ENCODE data around the gene EXOC6. TPM values are rescaled to one million over a fixed set of nuclear protein-coding genes. Genes with fewer than 3 reads are reported as not detected.

Gene EXOC6
- total and polyA plus RNA-seq, 8 donors, result 1.7 to 21.3 (median 4.6) TPM

- no peaks in the 10 kb centered on the region for H3K9me3 ChIP-seq
- no peaks in the 10 kb centered on the region for H3K27me3 ChIP-seq
- no peak overlapping the region for H3K4me3 ChIP-seq
- H3K36me3 ChIP-seq, result no peaks in the 10 kb centered on the region
- H3K4me1 ChIP-seq, result peaks cover 0 to 15% (median 11%) of the 10 kb centered on the region in 4 donors
- DNase-seq, result no peak
- intact Hi-C loops (cut with DNase I; ENCODE audit: low total_unique reads), result no loop called here
- H3K27ac ChIP-seq, result no peak overlapping the region
- no peak for TF ChIP-seq EP300 (IDR thresholded peaks at IDR 0.05)
- TF ChIP-seq CTCF (IDR thresholded peaks at IDR 0.05), result no peak
- no peak for TF ChIP-seq POLR2A (IDR thresholded peaks at IDR 0.05)
- no peak for TF ChIP-seq POLR2AphosphoS5 (IDR thresholded peaks at IDR 0.05)
- 68 to 82% (median 80%) methylated on average over 5 of the region's 5 CpGs for WGBS, 5 donors
These were observed 22.3 kb upstream of the EXOC6 start for GRCh38 chr10:92826061-92826460.

DNA sequence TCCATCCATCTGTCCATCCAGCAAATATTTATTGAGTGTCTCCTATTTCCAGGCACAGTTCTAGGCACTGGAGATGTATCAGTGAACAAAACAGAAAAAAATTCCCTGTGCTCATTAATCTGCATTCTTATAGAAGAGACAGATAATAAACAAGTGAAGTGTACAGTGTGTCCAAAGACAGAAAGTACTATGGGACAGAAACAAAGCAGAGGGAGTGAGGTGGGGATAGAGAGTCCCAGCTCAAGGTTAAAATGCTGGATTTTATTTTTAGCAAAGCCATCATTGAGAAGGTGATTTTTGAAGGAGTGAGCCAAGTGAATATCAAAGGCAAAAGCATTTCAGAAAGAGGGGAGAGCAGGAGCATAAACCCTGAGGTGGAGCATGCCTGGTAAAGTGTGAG, 21.8 kb upstream of the EXOC6 start:
- TF ChIP-seq POLR2A (IDR thresholded peaks at IDR 0.05) (no peak), CTCF (IDR thresholded peaks at IDR 0.05) (no peak)
- Histone ChIP-seq H3K27me3 (no peaks in the 10 kb centered on the region), H3K4me1 (peaks cover 0 to 15% (median 10%) of the 10 kb centered on the region in 4 donors), H3K9me3 (no peaks in the 10 kb centered on the region), H3K4me3 (no peak overlapping the region), H3K27ac (no peak overlapping the region), H3K36me3 (no peaks in the 10 kb centered on the region)
- intact Hi-C loops (cut with DNase I; ENCODE audit: low total_unique reads), result no loop called here
- no peak for DNase-seq

GRCh38 chr10:92829042-92829785, 19.1 kb upstream of the EXOC6 start:
- Histone ChIP-seq H3K4me1 (peaks cover 0 to 4% (median 0%) of the 10 kb centered on the region in 4 donors), H3K27ac (no peak overlapping the region), H3K4me3 (no peak overlapping the region), H3K27me3 (no peaks in the 10 kb centered on the region), H3K36me3 (no peaks in the 10 kb centered on the region), H3K9me3 (no peaks in the 10 kb centered on the region)
- TF ChIP-seq POLR2A (IDR thresholded peaks at IDR 0.05), result no peak
- no peak for TF ChIP-seq POLR2AphosphoS5 (IDR thresholded peaks at IDR 0.05)
- TF ChIP-seq CTCF (IDR thresholded peaks at IDR 0.05), result no peak
- no peak for TF ChIP-seq EP300 (IDR thresholded peaks at IDR 0.05)
- intact Hi-C loops (cut with DNase I; ENCODE audit: low total_unique reads), result no loop called here
- 84 to 89% (median 88%) methylated on average over 10 of the region's 10 CpGs for WGBS, 5 donors
- DNase-seq, result no peak

- Histone ChIP-seq H3K27ac (peak overlapping the region in 1 of 5 donors; percentile 34), H3K4me3 (no peak overlapping the region), H3K4me1 (peaks cover 0 to 4% (median 0%) of the 10 kb centered on the region in 4 donors), H3K36me3 (no peaks in the 10 kb centered on the region), H3K27me3 (no peaks in the 10 kb centered on the region), H3K9me3 (no peaks in the 10 kb centered on the region)
- intact Hi-C loops (cut with DNase I; ENCODE audit: low total_unique reads), result loop anchor here (10.0 kb wide), 1 partner anchor 55 kb away; no protein-coding TSS in a partner anchor
- TF ChIP-seq EP300 (IDR thresholded peaks at IDR 0.05) (no peak), POLR2A (IDR thresholded peaks at IDR 0.05) (no peak), CTCF (IDR thresholded peaks at IDR 0.05) (no peak), POLR2AphosphoS5 (IDR thresholded peaks at IDR 0.05) (no peak)
- WGBS, 5 donors, result 84 to 91% (median 88%) methylated on average over 4 of the region's 4 CpGs
- DNase-seq, result no peak
These were observed 18.4 kb upstream of the EXOC6 start for GRCh38 chr10:92829786-92830377.
